ENCODE measurements around the gene GORASP1.

- TF ChIP-seq, protein P1, sequence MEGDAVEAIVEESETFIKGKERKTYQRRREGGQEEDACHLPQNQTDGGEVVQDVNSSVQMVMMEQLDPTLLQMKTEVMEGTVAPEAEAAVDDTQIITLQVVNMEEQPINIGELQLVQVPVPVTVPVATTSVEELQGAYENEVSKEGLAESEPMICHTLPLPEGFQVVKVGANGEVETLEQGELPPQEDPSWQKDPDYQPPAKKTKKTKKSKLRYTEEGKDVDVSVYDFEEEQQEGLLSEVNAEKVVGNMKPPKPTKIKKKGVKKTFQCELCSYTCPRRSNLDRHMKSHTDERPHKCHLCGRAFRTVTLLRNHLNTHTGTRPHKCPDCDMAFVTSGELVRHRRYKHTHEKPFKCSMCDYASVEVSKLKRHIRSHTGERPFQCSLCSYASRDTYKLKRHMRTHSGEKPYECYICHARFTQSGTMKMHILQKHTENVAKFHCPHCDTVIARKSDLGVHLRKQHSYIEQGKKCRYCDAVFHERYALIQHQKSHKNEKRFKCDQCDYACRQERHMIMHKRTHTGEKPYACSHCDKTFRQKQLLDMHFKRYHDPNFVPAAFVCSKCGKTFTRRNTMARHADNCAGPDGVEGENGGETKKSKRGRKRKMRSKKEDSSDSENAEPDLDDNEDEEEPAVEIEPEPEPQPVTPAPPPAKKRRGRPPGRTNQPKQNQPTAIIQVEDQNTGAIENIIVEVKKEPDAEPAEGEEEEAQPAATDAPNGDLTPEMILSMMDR (IDR thresholded peaks at IDR 0.05) = no peak
- no peak for TF ChIP-seq POLR2A (IDR thresholded peaks at IDR 0.05)
- TF ChIP-seq EP300 (IDR thresholded peaks at IDR 0.05) = no peak
- no peak for TF ChIP-seq POLR2AphosphoS5 (IDR thresholded peaks at IDR 0.05)
Observed at GRCh38 chr3:39106281-39106811, 1.1 kb downstream of the GORASP1 start.
